SK-N-MC (cell line): ENCODE measurements around the gene LSAMP.
A peak's percentile ranks its signal among the peaks of the same experiment; 100 is the strongest.
"Not testable (repeated sequence)": the region's sequence is repeated elsewhere in the genome, so short reads cannot be mapped to it uniquely, and the experiment has no call there.

Source experiments
- DNase-seq: peaks from one replicate; pipeline ENCODE4 v3.0.0-alpha.2; 2011; ENCODE audit warnings: low read depth, low spot score
- H3K27ac ChIP-seq: fragments of 200-600 bp; sonication (generic); 2 replicates; pipeline ENCODE4 v1.5.1; 2016; ENCODE audit warnings: mixed run types
- H3K36me3 ChIP-seq: fragments of 200-600 bp; sonication (generic); 2 replicates; pipeline ENCODE4 v1.6.1; 2017; ENCODE audit warnings: antibody characterized with exemption, low read length, mixed read lengths; ENCODE audit not compliant: insufficient read depth
- H3K4me3 ChIP-seq: fragments of 200-600 bp; sonication (generic); 2 replicates; pipeline ENCODE4 v1.5.1; 2016
- H3K9ac ChIP-seq: fragments of 200-600 bp; sonication (generic); 2 replicates; pipeline ENCODE4 v1.8.0; 2017; ENCODE audit warnings: mixed run types, mixed read lengths; ENCODE audit not compliant: insufficient read length
- H3K9me3 ChIP-seq: fragments of 200-600 bp; sonication (generic); 2 replicates; pipeline ENCODE4 v1.6.1; 2017; ENCODE audit warnings: low read depth, mild to moderate bottlenecking, antibody characterized with exemption, low read length, moderate library complexity, mixed read lengths
- EZH2 ChIP-seq: fragments of 200-600 bp; sonication (generic); IDR thresholded peaks from one replicate; pipeline ENCODE4 v1.6.1; 2017; ENCODE audit warnings: antibody characterized with exemption
- FOXP2 ChIP-seq: optimal IDR thresholded peaks from 2 replicates; pipeline ENCODE3; 2011; ENCODE audit warnings: mild to moderate bottlenecking, moderate library complexity; ENCODE audit not compliant: insufficient read depth; ENCODE audit errors: extremely low read length, control extremely low read depth
- POLR2AphosphoS5 ChIP-seq: IDR thresholded peaks from 2 replicates; pipeline ENCODE4 v1.6.1; 2012; ENCODE audit warnings: mild to moderate bottlenecking, low read depth, low read length, borderline replicate concordance

LSAMP gene

GRCh38 chr3:115790759-115791158 is 654.5 kb downstream of the LSAMP start:
- no peak overlapping the region for H3K27ac ChIP-seq
- TF ChIP-seq POLR2AphosphoS5 (no peak), EZH2 (no peak), FOXP2 (no peak)
- no peak overlapping the region for H3K4me3 ChIP-seq
- H3K36me3 ChIP-seq = no peaks in the 10 kb centered on the region
- no peak overlapping the region for H3K9ac ChIP-seq
- H3K9me3 ChIP-seq = no peaks in the 10 kb centered on the region
- DNase-seq = no peak

DNA sequence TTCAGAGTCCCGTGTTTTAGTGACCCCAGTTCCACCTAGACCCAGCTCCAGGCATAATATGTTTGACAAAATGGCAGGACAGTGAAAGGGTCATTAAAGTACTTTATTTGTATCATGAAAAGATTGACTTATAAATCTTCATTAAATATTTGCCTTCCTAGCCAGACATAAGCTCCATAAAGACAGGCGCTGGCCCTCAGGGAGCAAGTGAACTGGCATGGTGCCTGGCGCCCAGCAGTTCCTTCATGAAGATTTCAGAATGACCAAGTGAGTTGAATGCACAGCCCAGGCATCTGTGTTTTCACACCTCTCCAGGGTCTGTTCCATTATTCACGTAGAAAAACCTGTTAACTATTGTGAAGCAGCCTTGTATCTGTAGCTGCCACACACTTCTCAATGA is 655.8 kb downstream of the LSAMP start:
- no peak for TF ChIP-seq POLR2AphosphoS5
- no peak for TF ChIP-seq EZH2
- no peak for TF ChIP-seq FOXP2

DNA sequence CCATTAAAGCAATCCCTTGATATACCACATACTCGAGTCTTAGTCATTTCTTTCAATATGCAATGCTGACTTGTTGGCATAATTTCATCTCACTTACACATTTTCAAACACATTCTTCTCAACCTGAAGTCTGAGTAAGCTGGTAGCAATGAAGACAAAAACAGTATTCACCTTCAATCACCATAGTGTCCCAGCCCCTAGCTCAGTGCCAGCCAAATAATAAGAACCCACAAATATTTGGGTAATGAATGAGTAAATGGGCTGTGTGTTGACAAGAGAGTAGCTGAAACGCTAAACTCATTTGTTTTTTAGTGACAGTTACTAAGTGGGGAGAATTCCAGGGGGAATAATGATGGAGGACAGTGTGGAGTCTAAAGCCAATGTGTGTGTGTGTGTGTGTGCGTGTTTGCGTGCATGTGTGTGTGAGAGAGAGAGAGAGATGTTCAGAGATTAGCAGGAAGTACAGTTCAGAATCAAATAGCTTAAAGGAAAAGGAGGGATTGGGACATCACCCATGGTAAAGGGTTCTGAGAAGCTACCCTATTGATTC is 656.3 kb downstream of the LSAMP start:
- Histone ChIP-seq H3K36me3 (no peaks in the 10 kb centered on the region), H3K9me3 (no peaks in the 10 kb centered on the region), H3K27ac (no peak overlapping the region), H3K4me3 (no peak overlapping the region), H3K9ac (no peak overlapping the region)
- no peak for DNase-seq
- no peak for TF ChIP-seq EZH2
- no peak for TF ChIP-seq POLR2AphosphoS5
- no peak for TF ChIP-seq FOXP2

More for the DNA sequence above, 655.8 kb downstream of the LSAMP start:
- no peak for DNase-seq
- Histone ChIP-seq H3K4me3 (no peak overlapping the region), H3K9me3 (no peaks in the 10 kb centered on the region), H3K9ac (no peak overlapping the region), H3K27ac (no peak overlapping the region), H3K36me3 (no peaks in the 10 kb centered on the region)

DNA sequence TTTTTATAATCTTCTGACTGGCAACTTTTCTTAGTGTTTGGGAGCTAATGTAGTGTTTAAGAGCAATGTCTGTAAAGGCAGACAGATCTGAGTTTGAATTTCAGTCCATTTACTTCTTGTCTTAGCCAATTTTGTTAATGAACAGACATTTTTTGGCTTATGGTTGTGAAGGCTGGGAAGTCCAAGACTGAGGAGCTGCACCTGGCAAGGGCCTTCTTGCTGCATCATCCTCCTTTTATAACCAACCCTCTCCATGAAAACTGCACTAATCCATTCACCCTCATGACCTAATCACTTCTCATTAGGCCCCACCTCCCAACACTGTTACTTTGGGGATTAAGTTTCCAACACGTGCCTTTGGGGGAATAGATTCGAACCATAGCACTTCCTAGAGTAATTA is 657.5 kb downstream of the LSAMP start:
- DNase-seq = no peak
- no peak overlapping the region for H3K9ac ChIP-seq
- H3K36me3 ChIP-seq = no peaks in the 10 kb centered on the region
- no peaks in the 10 kb centered on the region for H3K9me3 ChIP-seq
- TF ChIP-seq EZH2 (no peak), POLR2AphosphoS5 (no peak), FOXP2 (no peak)
- no peak overlapping the region for H3K4me3 ChIP-seq
- no peak overlapping the region for H3K27ac ChIP-seq

GRCh38 chr3:115785782-115786181 is 659.5 kb downstream of the LSAMP start:
- no peak overlapping the region for H3K9ac ChIP-seq
- H3K27ac ChIP-seq = no peak overlapping the region
- TF ChIP-seq POLR2AphosphoS5 (no peak), FOXP2 (no peak), EZH2 (no peak)

GRCh38 chr3:115784739-115785536 is 660.3 kb downstream of the LSAMP start:
- H3K36me3 ChIP-seq = no peaks in the 10 kb centered on the region
- no peak overlapping the region for H3K9ac ChIP-seq
- TF ChIP-seq POLR2AphosphoS5 = no peak
- no peak for TF ChIP-seq EZH2
- no peak for TF ChIP-seq FOXP2
- H3K4me3 ChIP-seq = peak overlapping the region; percentile 92
- DNase-seq = no peak
- no peaks in the 10 kb centered on the region for H3K9me3 ChIP-seq
- no peak overlapping the region for H3K27ac ChIP-seq

More at GRCh38 chr3:115785782-115786181, 659.5 kb downstream of the LSAMP start:
- H3K9me3 ChIP-seq = no peaks in the 10 kb centered on the region
- no peak overlapping the region for H3K4me3 ChIP-seq
- H3K36me3 ChIP-seq = no peaks in the 10 kb centered on the region
- DNase-seq = no peak

- Histone ChIP-seq H3K9ac (peak overlapping the region; percentile 58), H3K4me3 (peak overlapping the region; percentile 92), H3K9me3 (no peaks in the 10 kb centered on the region), H3K27ac (no peak overlapping the region), H3K36me3 (no peaks in the 10 kb centered on the region)
- no peak for DNase-seq
- TF ChIP-seq EZH2 (no peak), FOXP2 (no peak), POLR2AphosphoS5 (no peak)
Measured at GRCh38 chr3:115783938-115784738, 661.1 kb downstream of the LSAMP start.

DNA sequence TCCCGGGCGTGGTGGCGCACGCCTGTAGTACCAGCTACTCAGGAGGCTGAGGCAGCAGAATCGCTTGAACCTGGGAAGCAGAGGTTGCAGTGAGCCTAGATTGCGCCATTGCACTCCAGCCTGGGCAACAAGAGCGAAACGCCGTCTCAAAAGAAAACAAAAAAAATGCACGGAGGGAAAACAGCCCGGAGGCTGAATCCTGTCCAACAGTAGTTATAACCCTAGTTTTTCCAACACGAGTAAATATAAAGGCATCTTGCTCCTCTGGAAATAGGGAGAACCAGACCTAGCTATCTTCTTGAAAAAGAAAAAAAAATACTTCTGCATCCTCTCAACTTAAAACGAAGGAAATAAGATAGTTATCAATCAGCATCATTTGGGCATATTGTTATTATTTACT is 661.9 kb downstream of the LSAMP start:
- not testable (repeated sequence) for H3K9ac ChIP-seq, DNase-seq, H3K36me3 ChIP-seq, H3K27ac ChIP-seq, H3K9me3 ChIP-seq
- peak overlapping the region; percentile 92; the same call in 1 of the 2 replicates for H3K4me3 ChIP-seq
